GM12872 (cell line): ENCODE data around the gene SPATA31C2.
"Not testable (repeated sequence)": the region's sequence is repeated elsewhere in the genome, so short reads cannot be mapped to it uniquely, and the experiment has no call there.

Experiments
- TF ChIP-seq, protein P1 (sequence below): IDR thresholded peaks from 3 replicates; pipeline ENCODE4 v1.5.1; 2011; ENCODE audit warnings: low read depth, mild to moderate bottlenecking, low read length, moderate library complexity; ENCODE audit not compliant: insufficient read depth

Gene SPATA31C2

DNA sequence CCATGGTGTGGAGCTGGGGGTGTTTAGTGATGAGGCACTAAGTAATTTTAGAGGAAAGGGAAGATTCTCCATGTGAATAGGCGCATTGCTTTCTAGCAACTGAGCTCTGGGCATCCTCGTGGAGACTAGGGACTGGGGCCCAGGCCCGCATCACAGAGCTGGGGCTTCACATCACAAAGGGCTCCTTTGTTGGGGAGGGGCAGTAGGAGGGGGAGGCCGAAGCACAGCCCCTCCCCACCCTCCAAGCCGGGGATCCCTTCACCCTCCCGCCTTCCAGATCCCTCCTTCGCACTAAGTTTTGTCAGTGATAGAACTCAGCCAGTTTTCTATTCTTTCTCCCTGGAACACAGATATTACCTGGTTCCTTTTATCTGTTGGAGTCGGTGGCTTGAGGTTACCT is at the start of gene SPATA31C2:
Gene SPATA31C2, minus strand, starts transcription at position 101 of the 400 bp plus-strand sequence. Its CDS starts 29 bp downstream, at position 72.
- TF ChIP-seq, protein P1, sequence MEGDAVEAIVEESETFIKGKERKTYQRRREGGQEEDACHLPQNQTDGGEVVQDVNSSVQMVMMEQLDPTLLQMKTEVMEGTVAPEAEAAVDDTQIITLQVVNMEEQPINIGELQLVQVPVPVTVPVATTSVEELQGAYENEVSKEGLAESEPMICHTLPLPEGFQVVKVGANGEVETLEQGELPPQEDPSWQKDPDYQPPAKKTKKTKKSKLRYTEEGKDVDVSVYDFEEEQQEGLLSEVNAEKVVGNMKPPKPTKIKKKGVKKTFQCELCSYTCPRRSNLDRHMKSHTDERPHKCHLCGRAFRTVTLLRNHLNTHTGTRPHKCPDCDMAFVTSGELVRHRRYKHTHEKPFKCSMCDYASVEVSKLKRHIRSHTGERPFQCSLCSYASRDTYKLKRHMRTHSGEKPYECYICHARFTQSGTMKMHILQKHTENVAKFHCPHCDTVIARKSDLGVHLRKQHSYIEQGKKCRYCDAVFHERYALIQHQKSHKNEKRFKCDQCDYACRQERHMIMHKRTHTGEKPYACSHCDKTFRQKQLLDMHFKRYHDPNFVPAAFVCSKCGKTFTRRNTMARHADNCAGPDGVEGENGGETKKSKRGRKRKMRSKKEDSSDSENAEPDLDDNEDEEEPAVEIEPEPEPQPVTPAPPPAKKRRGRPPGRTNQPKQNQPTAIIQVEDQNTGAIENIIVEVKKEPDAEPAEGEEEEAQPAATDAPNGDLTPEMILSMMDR: not testable (repeated sequence)

DNA sequence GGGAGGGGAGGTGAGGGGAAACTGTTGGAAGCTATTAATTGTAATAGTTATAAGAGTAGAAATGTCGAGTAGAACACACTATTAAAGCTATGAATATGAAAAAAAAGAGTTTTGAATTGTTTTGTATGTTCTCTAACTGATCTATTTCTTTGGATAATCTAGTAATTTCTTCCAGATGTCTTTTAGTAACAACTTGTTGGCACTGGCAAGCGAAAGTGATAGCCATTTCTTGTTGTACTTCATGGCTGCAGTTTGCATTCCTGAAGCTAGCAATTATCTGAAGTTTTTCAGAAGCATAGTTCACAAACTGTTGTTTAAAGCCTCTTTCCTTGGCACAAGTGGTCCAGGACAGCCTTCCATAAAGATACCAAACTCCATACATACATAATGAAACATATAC is 49.4 kb upstream of the SPATA31C2 start:
- TF ChIP-seq, protein P1: no peak

DNA sequence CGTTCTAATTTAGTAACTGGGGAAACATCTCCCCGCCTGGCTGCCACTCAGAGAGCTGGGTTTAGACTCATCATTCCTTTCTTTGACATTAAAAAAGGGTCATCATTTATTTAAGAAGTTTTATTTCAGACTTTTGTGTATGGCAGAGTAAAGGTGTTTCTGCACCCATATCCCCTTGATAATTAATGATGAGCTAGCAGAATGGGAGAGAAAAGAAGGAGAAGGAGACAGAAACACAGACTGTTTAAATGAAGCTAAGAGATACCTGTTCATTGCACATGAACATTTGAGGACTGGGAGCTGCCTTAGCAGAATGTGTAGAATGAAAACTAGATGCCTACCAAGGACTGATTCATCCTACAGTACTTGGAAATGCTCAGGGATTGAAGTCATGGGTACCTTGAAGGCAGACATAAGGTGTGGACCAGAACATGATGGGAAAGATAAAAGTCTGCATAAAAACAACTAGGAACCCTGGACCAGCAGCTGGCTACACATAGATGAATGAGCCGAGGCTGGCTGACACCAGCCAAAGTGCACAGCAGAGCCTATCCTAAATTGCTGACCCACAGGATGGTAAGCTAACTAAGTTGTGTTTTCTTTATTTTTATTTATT is 48.3 kb upstream of the SPATA31C2 start:
- TF ChIP-seq, protein P1: no peak

DNA sequence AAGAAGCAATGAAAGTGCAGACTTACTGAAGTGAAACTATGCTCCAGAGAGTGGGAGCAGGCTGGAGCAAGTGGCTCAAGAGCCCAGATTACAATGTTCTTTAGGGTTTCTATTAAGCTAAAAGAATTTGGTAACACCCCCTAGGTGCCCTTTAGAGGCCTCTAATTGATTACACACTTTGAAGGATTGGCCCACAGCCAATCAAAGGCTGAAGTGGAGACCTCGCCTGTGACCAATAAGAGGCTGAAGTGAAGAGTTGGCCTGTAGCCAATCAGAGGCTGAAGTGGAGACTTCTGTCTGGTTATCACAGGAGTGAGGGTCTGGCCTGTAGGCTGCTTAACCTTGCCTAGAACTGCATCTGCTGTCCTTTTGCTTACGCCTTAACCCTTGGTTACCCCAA is 46.7 kb upstream of the SPATA31C2 start:
- TF ChIP-seq, protein P1: no peak

DNA sequence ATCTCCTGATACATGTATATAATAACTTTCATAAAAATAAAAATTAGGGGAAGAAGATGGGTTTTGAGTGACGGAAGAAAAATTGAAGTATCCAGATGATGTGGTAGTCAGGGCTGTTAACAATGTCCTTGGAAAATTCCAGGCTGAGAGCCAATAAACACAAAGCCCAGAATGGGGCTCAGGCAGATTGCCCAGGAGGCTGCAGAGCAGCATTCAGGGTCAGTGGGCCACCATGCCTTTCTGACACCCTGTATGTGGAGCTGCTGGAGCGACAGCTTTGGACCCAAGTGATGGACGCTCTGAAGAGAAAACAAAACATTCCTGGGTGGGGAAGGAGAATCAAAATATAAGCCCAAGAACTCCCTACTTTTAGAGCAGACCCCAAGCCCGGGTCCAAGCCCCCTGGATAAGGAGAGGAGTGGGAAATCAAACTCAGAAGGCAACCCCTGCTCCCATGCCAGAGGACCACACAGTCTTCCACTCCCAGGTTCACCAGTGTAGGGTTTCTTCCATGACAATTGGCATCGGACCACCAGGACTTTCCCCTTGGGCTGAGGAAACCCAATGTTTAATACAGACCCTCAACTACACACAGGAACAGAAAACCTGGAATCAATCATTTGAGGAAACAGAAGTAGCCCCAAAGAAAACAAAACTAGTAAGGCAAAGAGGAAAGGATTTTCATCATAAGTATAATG is 45.7 kb upstream of the SPATA31C2 start:
- TF ChIP-seq, protein P1: no peak

DNA sequence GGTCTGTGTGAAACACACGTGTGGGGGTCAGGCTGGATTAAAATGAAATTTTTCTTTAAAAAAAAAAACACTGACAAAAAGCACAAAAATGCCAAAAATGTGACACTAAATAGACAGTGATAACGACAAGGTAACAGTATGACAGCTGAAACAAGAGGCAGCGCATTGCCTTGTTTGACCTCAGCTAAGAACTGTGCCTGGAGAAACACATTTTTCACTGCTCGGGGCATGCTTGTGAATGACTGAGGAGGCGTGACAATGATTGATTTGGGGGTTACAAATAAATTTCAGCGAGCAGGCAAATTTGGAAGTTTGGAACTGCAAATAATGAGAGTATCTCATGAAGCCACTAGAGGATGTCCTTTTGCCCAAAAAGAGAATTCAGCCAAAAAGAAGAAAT is 44.2 kb upstream of the SPATA31C2 start:
- TF ChIP-seq, protein P1: no peak

DNA sequence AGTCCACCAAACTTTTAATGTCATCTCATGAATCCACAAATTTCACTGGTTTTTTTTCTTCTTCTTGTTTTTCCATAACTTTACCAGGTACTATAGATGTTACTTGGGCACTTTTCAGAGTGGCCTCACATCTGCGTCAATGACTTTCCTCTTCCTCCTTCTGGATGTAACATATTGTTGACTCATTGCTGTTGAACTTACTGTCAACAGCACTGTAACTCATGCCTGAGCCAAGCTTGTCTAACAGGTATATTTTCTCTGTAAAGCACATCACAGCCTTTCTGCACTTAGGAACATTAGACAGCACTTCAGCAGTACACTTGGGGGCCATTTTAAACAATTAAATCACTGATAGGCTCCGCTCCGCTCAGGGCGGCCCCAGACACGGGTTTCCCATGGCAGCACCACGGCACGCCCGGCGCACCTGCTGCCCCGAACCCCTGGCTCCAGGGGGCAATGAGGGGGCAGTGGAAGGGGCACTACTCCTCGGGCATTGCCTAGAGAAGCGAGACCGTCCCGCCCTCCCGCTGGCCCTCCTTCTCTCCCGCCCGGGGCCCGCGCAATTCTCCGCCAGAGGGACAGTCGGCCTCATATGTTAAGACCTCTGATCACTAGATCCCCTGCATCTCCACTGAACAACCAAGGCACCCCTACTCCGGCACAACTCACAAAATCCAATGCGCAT is 41.9 kb upstream of the SPATA31C2 start:
- TF ChIP-seq, protein P1: no peak
